ENCODE measurements around the gene KATNAL2. TPM values are rescaled to one million over a fixed set of nuclear protein-coding genes. Genes with fewer than 3 reads are reported as not detected.

KATNAL2 gene
- polyA plus RNA-seq, 2 of the 4 experiments (the other 2 are of a cell fraction) = 4.0 to 5.4 TPM

DNA sequence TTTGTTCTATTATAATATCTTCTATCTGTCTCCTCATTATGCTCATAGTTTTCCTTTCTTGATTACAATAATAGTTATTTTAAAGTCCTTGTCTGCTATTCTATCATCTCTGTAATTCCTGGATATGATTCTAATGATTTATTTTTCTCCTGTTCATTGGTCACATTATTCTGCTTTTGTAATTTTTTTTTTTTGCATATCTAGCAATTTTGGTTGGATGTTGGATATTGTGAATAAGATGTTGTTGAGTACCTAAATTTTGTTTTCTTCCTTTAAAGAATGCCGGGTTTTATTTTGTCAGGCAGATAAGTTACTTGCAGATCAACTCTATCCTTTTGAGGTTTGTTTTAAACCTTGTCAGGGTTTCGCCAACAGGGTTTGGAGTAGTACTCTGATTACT lies 25.2 kb downstream of the KATNAL2 start:
- WGBS (ENCODE audit: missing lambda C conversion rate) = 85% methylated on average over 2 of the region's 2 CpGs
- ChIA-PET CTCF (no interaction called here), POLR2A (no interaction called here)
- Histone ChIP-seq H3K9me3 (no peaks in the 10 kb centered on the region), H3K4me2 (no peak overlapping the region), H3K4me3 (no peak overlapping the region), H3K27ac (no peak overlapping the region), H3K4me1 (peaks cover 11% of the 10 kb centered on the region)
- ATAC-seq (no peak), FAIRE-seq (no peak), DNase-seq (ENCODE audit: low read depth in 1 of 2, low spot score in 1 of 2) (no peak)
- TF ChIP-seq MAFK (IDR thresholded peaks at IDR 0.05; ENCODE audit: partially characterized antibody) = peak; percentile 57
- TF ChIP-seq EHF (CRISPR knock-in tag; IDR thresholded peaks at IDR 0.05) = no peak

DNA sequence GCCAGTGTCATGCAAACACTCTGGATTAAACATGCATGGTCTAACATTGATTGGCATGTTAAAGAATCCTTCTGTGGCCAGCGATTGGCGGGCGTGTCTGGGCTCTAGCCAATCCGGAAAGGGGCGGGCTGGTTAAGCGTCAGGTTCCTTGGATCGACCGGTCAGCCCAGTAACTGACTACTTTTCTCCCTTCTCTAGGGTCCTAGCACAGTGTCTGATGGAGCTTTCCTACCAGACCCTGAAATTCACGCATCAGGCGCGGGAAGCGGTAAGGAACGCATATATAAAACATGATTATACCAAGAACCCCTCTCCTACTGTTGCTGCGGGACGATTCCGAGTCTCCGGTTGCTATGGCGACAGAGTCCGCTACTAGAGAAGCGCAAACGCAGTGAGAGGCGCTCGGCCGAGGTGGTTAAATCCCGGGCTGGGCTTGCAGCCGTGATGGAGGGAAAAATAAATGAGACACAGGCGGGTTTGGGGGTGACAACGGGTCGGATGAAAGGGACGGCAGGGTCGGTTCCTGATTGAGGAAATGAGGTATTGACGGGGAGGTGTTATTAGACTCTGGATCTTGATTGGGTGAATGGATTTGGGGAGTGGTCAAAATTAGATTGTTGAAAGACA lies 29.4 kb downstream of the KATNAL2 start:
- FAIRE-seq = no peak
- POLR2A ChIA-PET = no interaction called here
- TF ChIP-seq RFX5 (IDR thresholded peaks at IDR 0.05) (peak; percentile 64), PBX3 (IDR thresholded peaks at IDR 0.05) (peak; percentile 79), SMC3 (IDR thresholded peaks at IDR 0.05) (no peak)

DNA sequence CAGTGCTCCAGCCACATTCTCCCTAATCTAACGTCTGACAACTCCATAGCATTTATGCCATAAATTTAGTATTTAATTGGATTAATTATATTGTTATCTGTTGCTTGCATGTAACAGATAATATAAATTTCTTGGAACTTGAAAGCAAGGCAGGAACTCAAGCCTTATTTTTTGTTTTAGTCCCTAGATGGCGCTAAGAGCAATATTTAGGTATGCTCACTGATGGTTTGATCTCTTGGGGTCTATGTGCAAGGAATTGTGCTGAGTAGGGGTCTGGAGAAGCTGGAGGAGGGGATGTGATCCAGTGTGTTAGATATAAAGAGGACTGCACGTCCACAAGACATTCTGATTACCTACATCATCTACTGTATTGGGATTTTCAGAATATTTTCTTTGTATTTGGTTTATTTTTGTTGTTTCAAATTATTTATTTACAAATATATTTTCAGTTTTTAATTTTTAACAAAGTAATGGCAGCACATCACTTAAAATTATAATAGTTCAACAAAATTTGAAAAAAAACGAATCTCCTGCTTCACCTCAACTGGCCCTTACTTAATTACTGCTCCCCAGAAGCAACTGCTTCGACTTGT lies 32.8 kb downstream of the KATNAL2 start:
- Histone ChIP-seq H3K4me3 (no peak overlapping the region), H3K27ac (no peak overlapping the region), H3K9me3 (no peaks in the 10 kb centered on the region), H3K4me1 (no peaks in the 10 kb centered on the region), H3K4me2 (no peak overlapping the region)
- WGBS (ENCODE audit: missing lambda C conversion rate) = 24% methylated on average over 5 of the region's 5 CpGs
- FAIRE-seq (no peak), DNase-seq (ENCODE audit: low read depth in 1 of 2, low spot score in 1 of 2) (peak in 1 of 2 experiments; percentile 9), ATAC-seq (no peak)
- ChIA-PET CTCF (interaction anchor here (1.6 to 1.9 kb wide), 2 partner anchors 9 to 11 kb away, joined by 6 to 7 read pairs; no protein-coding TSS in a partner anchor), POLR2A (no interaction called here)
- TF ChIP-seq RAD21 (conservative IDR thresholded peaks at IDR 0.05 in 1 of 2, IDR thresholded peaks at IDR 0.05 in 1 of 2) (peak in 1 of 2 experiments; percentile 30; a peak in 2 of 5 replicates), CTCF (IDR thresholded peaks at IDR 0.05) (peak; percentile 52)
- TF ChIP-seq, protein P1, sequence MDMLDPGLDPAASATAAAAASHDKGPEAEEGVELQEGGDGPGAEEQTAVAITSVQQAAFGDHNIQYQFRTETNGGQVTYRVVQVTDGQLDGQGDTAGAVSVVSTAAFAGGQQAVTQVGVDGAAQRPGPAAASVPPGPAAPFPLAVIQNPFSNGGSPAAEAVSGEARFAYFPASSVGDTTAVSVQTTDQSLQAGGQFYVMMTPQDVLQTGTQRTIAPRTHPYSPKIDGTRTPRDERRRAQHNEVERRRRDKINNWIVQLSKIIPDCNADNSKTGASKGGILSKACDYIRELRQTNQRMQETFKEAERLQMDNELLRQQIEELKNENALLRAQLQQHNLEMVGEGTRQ (IDR thresholded peaks at IDR 0.05) = no peak

More for the DNA sequence above, 29.4 kb downstream of the KATNAL2 start:
- Histone ChIP-seq H3K9me3 (no peaks in the 10 kb centered on the region), H3K4me2 (peak overlapping the region; percentile 54), H3K27ac (0 out of 6 replicates have a peak overlapping the region, but pooled peaks of 1 of the 2 experiments have one; percentile 13), H3K4me3 (peak overlapping the region; percentile 48), H3K4me1 (no peaks in the 10 kb centered on the region)
- CTCF ChIA-PET = interaction anchor here (0.7 kb wide), 1 partner anchor 9 kb away, joined by 3 read pairs; no protein-coding TSS in a partner anchor
- WGBS (ENCODE audit: missing lambda C conversion rate) = 1% methylated on average over 27 of the region's 32 CpGs
- DNase-seq (ENCODE audit: low read depth in 1 of 2, low spot score in 1 of 2) = peak; percentile 80 to 88
- peak; percentile 98 to 100 for ATAC-seq

DNA sequence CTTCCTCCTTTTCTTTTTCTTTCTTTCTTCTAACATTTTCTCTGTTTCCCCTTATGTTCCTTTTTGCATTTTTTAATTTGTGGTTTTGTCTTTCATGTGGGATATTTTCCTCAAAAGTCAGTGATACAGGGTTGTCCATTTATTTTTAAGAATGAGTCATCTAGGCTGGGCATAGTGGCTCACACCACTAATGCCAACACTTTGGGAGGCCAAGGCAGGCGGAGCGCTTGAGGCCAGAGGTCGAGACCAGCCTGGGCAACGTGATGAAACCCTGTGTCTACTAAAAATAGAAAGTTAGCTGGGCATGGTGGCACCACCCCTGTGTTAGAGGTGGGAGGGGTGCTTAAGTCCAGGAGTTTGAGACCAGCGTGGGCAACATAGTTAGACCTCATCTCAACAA lies 35.8 kb downstream of the KATNAL2 start:
- DNase-seq (ENCODE audit: low read depth in 1 of 2, low spot score in 1 of 2) (no peak), FAIRE-seq (no peak), ATAC-seq (no peak)
- POLR2A ChIA-PET = no interaction called here
- Histone ChIP-seq H3K9me3 (no peaks in the 10 kb centered on the region), H3K4me1 (no peaks in the 10 kb centered on the region), H3K4me2 (no peak overlapping the region), H3K4me3 (no peak overlapping the region), H3K27ac (no peak overlapping the region)
- CTCF ChIA-PET = no interaction called here
- WGBS (ENCODE audit: missing lambda C conversion rate) = 55% methylated on average over 5 of the region's 5 CpGs
- TF ChIP-seq ELK1 (IDR thresholded peaks at IDR 0.05; ENCODE audit: low read depth, low read length) = no peak
- TF ChIP-seq POLR2A (IDR thresholded peaks at IDR 0.05; ENCODE audit: low read length) = no peak

All from A549 (cell line).